SK-N-SH treated with all-trans-retinoic acid at 6 μM for 48 hours (cell line): ENCODE results near the gene MYH8.

ENCODE experiments used
- ATAC-seq: fragments of 200-7000 bp; cut with Tn5 transposase; 3 replicates; pipeline ENCODE4 v1.9.1; 2020; ENCODE audit warnings: mild to moderate bottlenecking, moderate library complexity
- ARNTL ChIP-seq: fragments of 450-650 bp; formaldehyde crosslinking; IDR thresholded peaks from 2 replicates; pipeline ENCODE4 v1.5.0; 2020; ENCODE audit warnings: low read depth, mild to moderate bottlenecking, moderate library complexity, borderline replicate concordance
- BACH2 ChIP-seq: fragments of 250-450 bp; sonication (Bioruptor Pico); IDR thresholded peaks from 2 replicates; pipeline ENCODE4 v1.9.0; 2021; ENCODE audit warnings: mild to moderate bottlenecking, borderline replicate concordance
- CSDC2 ChIP-seq: fragments of 250-450 bp; sonication (Bioruptor Pico); IDR thresholded peaks from 2 replicates; pipeline ENCODE4 v1.5.0; 2020; ENCODE audit warnings: mild to moderate bottlenecking, moderate library complexity
- ESRRG ChIP-seq: fragments of 250-450 bp; sonication (Bioruptor Pico); IDR thresholded peaks from 2 replicates; pipeline ENCODE4 v1.6.1; 2021; ENCODE audit warnings: mild to moderate bottlenecking
- GLIS3 ChIP-seq: fragments of 250-450 bp; sonication (Bioruptor Pico); IDR thresholded peaks from 2 replicates; pipeline ENCODE4 v1.5.0; 2020; ENCODE audit warnings: mild to moderate bottlenecking, moderate library complexity
- ISL1 ChIP-seq: fragments of 250-450 bp; sonication (Bioruptor Pico); IDR thresholded peaks from 2 replicates; pipeline ENCODE4 v2.1.2; 2022; ENCODE audit warnings: mild to moderate bottlenecking, moderate library complexity
- OSR1 ChIP-seq: fragments of 250-450 bp; sonication (Bioruptor Pico); IDR thresholded peaks from 2 replicates; pipeline ENCODE4 v1.8.0; 2022; ENCODE audit warnings: moderate library complexity, mild to moderate bottlenecking, inconsistent platforms
- PPARA ChIP-seq: fragments of 250-450 bp; sonication (Bioruptor Pico); IDR thresholded peaks from 2 replicates; pipeline ENCODE4 v1.5.0; 2020; ENCODE audit warnings: mild to moderate bottlenecking, borderline replicate concordance
- SNAI2 ChIP-seq: fragments of 250-450 bp; sonication (Bioruptor Pico); IDR thresholded peaks from 2 replicates; pipeline ENCODE4 v1.5.0; 2020; ENCODE audit warnings: mild to moderate bottlenecking, moderate library complexity
- TCF4 ChIP-seq: fragments of 250-450 bp; sonication (Bioruptor Pico); IDR thresholded peaks from 2 replicates; pipeline ENCODE4 v1.8.0; 2021; ENCODE audit warnings: mild to moderate bottlenecking, moderate library complexity, borderline replicate concordance
- TSHZ2 ChIP-seq: fragments of 250-450 bp; sonication (Bioruptor Pico); IDR thresholded peaks from 2 replicates; pipeline ENCODE4 v1.5.0; 2020; ENCODE audit warnings: mild to moderate bottlenecking, moderate library complexity
- ZC3H10 ChIP-seq: fragments of 250-450 bp; sonication (Bioruptor Pico); IDR thresholded peaks from 2 replicates; pipeline ENCODE4 v1.5.1; 2021; ENCODE audit warnings: mild to moderate bottlenecking, moderate library complexity
- ZNF565 ChIP-seq: fragments of 450-650 bp; formaldehyde crosslinking; conservative IDR thresholded peaks from 2 replicates; pipeline ENCODE4 v1.5.0; 2020; ENCODE audit warnings: low read depth, mild to moderate bottlenecking, moderate library complexity
- ZNF70 ChIP-seq: fragments of 450-650 bp; formaldehyde crosslinking; IDR thresholded peaks from 2 replicates; pipeline ENCODE4 v1.5.0; 2020; ENCODE audit warnings: mild to moderate bottlenecking, moderate library complexity
- ZNF8 ChIP-seq: fragments of 450-650 bp; formaldehyde crosslinking; IDR thresholded peaks from 2 replicates; pipeline ENCODE4 v1.5.0; 2020; ENCODE audit warnings: mild to moderate bottlenecking, moderate library complexity
- TF ChIP-seq, protein P1 (sequence below): fragments of 250-450 bp; sonication (Bioruptor Pico); IDR thresholded peaks from 2 replicates; pipeline ENCODE4 v1.5.1; 2021; ENCODE audit warnings: mild to moderate bottlenecking, moderate library complexity
- TF ChIP-seq, protein P2 (sequence below): fragments of 250-450 bp; sonication (Bioruptor Pico); IDR thresholded peaks from 2 replicates; pipeline ENCODE4 v1.8.0; 2021; ENCODE audit warnings: low read depth, mild to moderate bottlenecking, moderate library complexity, borderline replicate concordance
- TF ChIP-seq, protein P3 (sequence below): fragments of 250-450 bp; sonication (Bioruptor Pico); IDR thresholded peaks from 2 replicates; pipeline ENCODE4 v1.8.0; 2020; ENCODE audit warnings: mild to moderate bottlenecking, moderate library complexity, borderline replicate concordance

MYH8 gene

DNA sequence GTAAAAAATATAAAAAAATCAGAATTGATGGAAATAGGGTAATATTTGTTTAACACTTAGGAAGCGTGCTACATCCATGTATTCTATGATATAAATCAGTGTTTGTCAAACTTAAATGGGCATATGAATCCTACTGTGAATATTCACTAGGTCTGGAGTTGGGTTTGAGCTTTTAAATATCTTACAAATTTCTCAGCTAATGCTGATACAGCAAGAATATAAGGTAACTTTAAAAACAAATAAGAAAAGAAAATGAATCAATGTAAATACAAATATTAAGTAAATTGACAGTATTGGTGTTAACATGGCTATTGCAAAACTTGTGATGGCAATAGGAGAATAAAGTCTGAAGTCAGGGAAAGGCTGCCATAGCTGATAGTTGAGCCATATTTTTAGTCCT, 52.5 kb downstream of the MYH8 start (continued):
- TF ChIP-seq, protein P1, sequence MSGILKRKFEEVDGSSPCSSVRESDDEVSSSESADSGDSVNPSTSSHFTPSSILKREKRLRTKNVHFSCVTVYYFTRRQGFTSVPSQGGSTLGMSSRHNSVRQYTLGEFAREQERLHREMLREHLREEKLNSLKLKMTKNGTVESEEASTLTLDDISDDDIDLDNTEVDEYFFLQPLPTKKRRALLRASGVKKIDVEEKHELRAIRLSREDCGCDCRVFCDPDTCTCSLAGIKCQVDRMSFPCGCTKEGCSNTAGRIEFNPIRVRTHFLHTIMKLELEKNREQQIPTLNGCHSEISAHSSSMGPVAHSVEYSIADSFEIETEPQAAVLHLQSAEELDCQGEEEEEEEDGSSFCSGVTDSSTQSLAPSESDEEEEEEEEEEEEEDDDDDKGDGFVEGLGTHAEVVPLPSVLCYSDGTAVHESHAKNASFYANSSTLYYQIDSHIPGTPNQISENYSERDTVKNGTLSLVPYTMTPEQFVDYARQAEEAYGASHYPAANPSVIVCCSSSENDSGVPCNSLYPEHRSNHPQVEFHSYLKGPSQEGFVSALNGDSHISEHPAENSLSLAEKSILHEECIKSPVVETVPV, result no peak
- TF ChIP-seq ZNF8 (CRISPR knock-in tag) (no peak), ZNF565 (no peak)

DNA sequence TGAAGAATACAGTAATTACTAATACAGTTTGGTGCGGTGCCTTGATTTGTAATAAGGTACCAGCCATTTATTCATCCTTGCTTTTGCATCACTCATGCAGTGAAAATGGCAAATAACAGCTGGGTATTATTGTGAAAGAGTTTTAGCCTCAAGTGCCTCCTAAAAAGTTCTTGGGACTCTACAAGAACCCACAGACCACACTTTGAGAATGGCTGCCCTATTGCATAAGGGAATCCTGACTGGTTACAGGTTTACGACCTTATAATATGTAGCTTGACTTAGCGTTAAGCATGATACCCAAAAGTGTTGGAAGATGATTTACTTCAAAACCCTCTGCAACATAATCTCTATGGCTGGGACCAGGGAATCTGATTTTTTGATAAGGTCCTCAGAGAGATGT, 53.2 kb downstream of the MYH8 start:
- no peak for TF ChIP-seq ISL1 (CRISPR knock-in tag)
- TF ChIP-seq, protein P2, sequence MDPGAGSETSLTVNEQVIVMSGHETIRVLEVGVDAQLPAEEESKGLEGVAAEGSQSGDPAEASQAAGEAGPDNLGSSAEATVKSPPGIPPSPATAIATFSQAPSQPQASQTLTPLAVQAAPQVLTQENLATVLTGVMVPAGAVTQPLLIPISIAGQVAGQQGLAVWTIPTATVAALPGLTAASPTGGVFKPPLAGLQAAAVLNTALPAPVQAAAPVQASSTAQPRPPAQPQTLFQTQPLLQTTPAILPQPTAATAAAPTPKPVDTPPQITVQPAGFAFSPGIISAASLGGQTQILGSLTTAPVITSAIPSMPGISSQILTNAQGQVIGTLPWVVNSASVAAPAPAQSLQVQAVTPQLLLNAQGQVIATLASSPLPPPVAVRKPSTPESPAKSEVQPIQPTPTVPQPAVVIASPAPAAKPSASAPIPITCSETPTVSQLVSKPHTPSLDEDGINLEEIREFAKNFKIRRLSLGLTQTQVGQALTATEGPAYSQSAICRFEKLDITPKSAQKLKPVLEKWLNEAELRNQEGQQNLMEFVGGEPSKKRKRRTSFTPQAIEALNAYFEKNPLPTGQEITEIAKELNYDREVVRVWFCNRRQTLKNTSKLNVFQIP (CRISPR knock-in tag), result no peak
- TF ChIP-seq, protein P1, result no peak
- TF ChIP-seq GLIS3 (CRISPR knock-in tag), result no peak
- TF ChIP-seq CSDC2, result no peak
- no peak for TF ChIP-seq TCF4
- TF ChIP-seq TSHZ2, result no peak
- no peak for TF ChIP-seq ESRRG (CRISPR knock-in tag)
- no peak for TF ChIP-seq ARNTL (CRISPR knock-in tag)
- TF ChIP-seq ZC3H10 (CRISPR knock-in tag), result no peak
- TF ChIP-seq, protein P3, sequence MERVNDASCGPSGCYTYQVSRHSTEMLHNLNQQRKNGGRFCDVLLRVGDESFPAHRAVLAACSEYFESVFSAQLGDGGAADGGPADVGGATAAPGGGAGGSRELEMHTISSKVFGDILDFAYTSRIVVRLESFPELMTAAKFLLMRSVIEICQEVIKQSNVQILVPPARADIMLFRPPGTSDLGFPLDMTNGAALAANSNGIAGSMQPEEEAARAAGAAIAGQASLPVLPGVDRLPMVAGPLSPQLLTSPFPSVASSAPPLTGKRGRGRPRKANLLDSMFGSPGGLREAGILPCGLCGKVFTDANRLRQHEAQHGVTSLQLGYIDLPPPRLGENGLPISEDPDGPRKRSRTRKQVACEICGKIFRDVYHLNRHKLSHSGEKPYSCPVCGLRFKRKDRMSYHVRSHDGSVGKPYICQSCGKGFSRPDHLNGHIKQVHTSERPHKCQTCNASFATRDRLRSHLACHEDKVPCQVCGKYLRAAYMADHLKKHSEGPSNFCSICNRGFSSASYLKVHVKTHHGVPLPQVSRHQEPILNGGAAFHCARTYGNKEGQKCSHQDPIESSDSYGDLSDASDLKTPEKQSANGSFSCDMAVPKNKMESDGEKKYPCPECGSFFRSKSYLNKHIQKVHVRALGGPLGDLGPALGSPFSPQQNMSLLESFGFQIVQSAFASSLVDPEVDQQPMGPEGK (CRISPR knock-in tag), result no peak
- no peak for TF ChIP-seq ZNF565
- ATAC-seq, result no peak

- no peak for ATAC-seq
These were observed 61.2 kb downstream of the MYH8 start for GRCh38 chr17:10360578-10360977.

DNA sequence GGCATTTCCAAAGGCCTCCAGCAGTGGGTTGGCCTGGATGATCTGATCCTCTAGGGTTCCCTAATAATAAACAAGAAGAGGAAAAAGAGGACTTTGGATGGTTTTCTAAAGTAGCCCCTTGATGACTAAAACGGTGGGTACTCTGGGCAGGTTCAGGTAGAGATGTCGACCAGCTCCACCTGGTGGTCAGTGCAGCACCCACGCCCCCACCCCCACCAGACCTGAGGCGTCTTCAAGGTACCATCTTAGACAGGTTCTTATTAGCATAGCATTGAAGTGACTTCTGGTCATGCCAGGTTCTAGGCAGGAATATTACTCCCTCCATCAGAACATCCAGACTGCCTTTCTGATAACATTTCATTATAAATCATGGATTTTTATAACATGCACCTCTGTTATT, 64.0 kb downstream of the MYH8 start:
- TF ChIP-seq ZNF70 (no peak), BACH2 (CRISPR knock-in tag) (no peak), ISL1 (CRISPR knock-in tag) (no peak), OSR1 (no peak), ZC3H10 (CRISPR knock-in tag) (no peak), CSDC2 (no peak), PPARA (CRISPR knock-in tag) (no peak)
- TF ChIP-seq, protein P1, result no peak
- no peak for ATAC-seq

More at GRCh38 chr17:10360578-10360977, 61.2 kb downstream of the MYH8 start:
- TF ChIP-seq ISL1 (CRISPR knock-in tag) (no peak), SNAI2 (CRISPR knock-in tag) (no peak), ARNTL (CRISPR knock-in tag) (no peak), ZNF565 (no peak)
